Testis (tissue), 2 donors: ENCODE data around the gene SEC24C.
"Not testable (repeated sequence)": the region's sequence is repeated elsewhere in the genome, so short reads cannot be mapped to it uniquely, and the experiment has no call there.

Experiments
- CTCF ChIP-seq, 3 experiments: fragments of 450-650 bp in 2 of 3; fragments of 200-600 bp in 1 of 3; sonication (generic) in 1 of 3; IDR thresholded peaks; one replicate each; pipeline ENCODE4 v1.5.1; 2016 to 2019; ENCODE audit warnings: antibody characterized with exemption in 3 of 3, mild to moderate bottlenecking in 2 of 3, moderate library complexity in 1 of 3
- POLR2A ChIP-seq: fragments of 450-650 bp; IDR thresholded peaks from one replicate; pipeline ENCODE4 v1.6.1; 2017; ENCODE audit warnings: antibody characterized with exemption, mild to moderate bottlenecking, moderate library complexity

DNA sequence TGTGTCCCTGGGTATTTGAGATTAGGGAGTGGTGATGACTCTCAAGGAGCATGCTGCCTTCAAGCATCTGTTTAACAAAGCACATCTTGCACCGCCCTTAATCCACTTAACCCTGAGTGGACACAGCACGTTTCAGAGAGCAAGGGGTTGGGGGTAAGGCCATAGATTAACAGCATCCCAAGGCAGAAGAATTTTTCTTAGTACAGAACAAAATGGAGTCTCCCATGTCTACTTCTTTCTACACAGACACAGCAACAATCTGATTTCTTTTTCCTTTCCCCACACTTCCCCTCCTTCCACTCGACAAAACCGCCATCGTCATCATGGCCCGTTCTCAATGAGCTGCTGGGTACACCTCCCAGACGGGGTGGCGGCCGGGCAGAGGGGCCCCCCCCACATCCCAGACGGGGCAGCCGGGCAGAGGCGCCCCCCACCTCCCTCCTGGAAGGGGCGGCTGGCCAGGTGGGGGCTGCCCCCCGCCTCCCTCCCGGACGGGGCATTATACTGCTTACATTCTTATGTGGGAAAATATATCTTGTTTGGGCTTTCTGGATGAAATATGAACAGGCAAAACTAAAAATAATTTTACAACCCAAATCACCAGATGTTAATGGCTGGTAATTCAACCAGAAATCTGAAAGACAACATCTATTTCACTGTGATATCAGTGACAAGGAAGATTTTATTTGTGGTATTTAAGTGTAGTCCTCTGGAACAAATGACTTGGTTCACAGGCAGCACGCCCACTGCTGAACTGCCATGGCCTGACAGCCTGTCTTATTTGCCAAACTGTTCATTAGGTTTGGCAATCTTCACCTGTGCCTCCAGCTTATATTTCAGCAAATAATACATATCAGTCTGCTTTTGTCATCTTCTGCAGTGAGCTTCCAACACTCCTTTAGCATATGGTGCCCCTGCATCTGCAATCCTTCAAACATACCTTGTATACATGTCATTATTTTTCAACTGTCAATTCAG lies 28.7 kb upstream of the SEC24C start:
- not testable (repeated sequence) for TF ChIP-seq CTCF (IDR thresholded peaks at IDR 0.05); POLR2A
